Trophoblast cell (in vitro differentiated cells and primary cell): ENCODE data around the gene ZNF512B.
A peak's percentile ranks its signal among the peaks of the same experiment; 100 is the strongest.

Experiments used
- DNase-seq, 2 donors: peaks; one replicate each; pipeline ENCODE4 v3.0.0-alpha.2; 2016
- H2AFZ ChIP-seq: 2 replicates; pipeline ENCODE4 v1.6.1; 2013; ENCODE audit warnings: low read length, moderate library complexity, mild to moderate bottlenecking; ENCODE audit not compliant: insufficient read depth, poor library complexity
- H2AK5ac ChIP-seq: 2 replicates; pipeline ENCODE4 v1.6.1; 2013; ENCODE audit warnings: mild to moderate bottlenecking, low read length
- H2BK120ac ChIP-seq: 2 replicates; pipeline ENCODE4 v1.6.1; 2013; ENCODE audit warnings: low read length, mild to moderate bottlenecking, moderate library complexity; ENCODE audit not compliant: insufficient read depth, poor library complexity
- H2BK12ac ChIP-seq: 2 replicates; pipeline ENCODE4 v1.6.1; 2013; ENCODE audit warnings: mild to moderate bottlenecking, low read length, moderate library complexity
- H2BK5ac ChIP-seq: 2 replicates; pipeline ENCODE4 v1.6.1; 2013; ENCODE audit warnings: low read length, low read depth, moderate library complexity, mild to moderate bottlenecking; ENCODE audit not compliant: poor library complexity
- H3K14ac ChIP-seq: 2 replicates; pipeline ENCODE4 v1.6.1; 2013; ENCODE audit warnings: mild to moderate bottlenecking, low read length
- H3K18ac ChIP-seq: 2 replicates; pipeline ENCODE4 v1.6.1; 2013; ENCODE audit warnings: mild to moderate bottlenecking, low read length
- H3K23ac ChIP-seq: 2 replicates; pipeline ENCODE4 v1.6.1; 2013; ENCODE audit warnings: low read length
- H3K27ac ChIP-seq: 2 replicates; pipeline ENCODE4 v1.5.1; 2013; ENCODE audit warnings: low read depth, mild to moderate bottlenecking, inconsistent platforms, low read length, moderate library complexity
- H3K27me3 ChIP-seq: 2 replicates; pipeline ENCODE4 v1.6.1; 2013; ENCODE audit warnings: inconsistent platforms, mild to moderate bottlenecking, low read length, moderate library complexity; ENCODE audit not compliant: insufficient read depth
- H3K36me3 ChIP-seq, 2 experiments: 1 replicate in 1 of 2; 2 replicates in 1 of 2; pipeline ENCODE4 v1.6.1; 2013; ENCODE audit warnings: low read length in 2 of 2, mild to moderate bottlenecking in 2 of 2, moderate library complexity in 1 of 2; ENCODE audit not compliant: insufficient read depth in 2 of 2, control insufficient read depth in 1 of 2
- H3K4ac ChIP-seq: 2 replicates; pipeline ENCODE4 v1.6.1; 2013; ENCODE audit warnings: low read depth, mild to moderate bottlenecking, low read length, moderate library complexity
- H3K4me1 ChIP-seq, 2 experiments: 1 replicate in 1 of 2; 2 replicates in 1 of 2; pipeline ENCODE4 v1.6.1; 2013; ENCODE audit warnings: low read length in 2 of 2, mild to moderate bottlenecking in 2 of 2, moderate library complexity in 1 of 2; ENCODE audit not compliant: insufficient read depth in 2 of 2, control insufficient read depth in 1 of 2
- H3K4me2 ChIP-seq: 2 replicates; pipeline ENCODE4 v1.6.1; 2013; ENCODE audit warnings: inconsistent platforms, mild to moderate bottlenecking, low read length, moderate library complexity
- H3K4me3 ChIP-seq: 2 replicates; pipeline ENCODE4 v1.5.1; 2013; ENCODE audit warnings: mild to moderate bottlenecking, low read depth, low read length, inconsistent platforms
- H3K79me1 ChIP-seq: one replicate; pipeline ENCODE4 v1.6.1; 2013; ENCODE audit warnings: low read length
- H3K79me2 ChIP-seq: 2 replicates; pipeline ENCODE4 v1.6.1; 2013; ENCODE audit warnings: low read length, mild to moderate bottlenecking; ENCODE audit not compliant: control insufficient read depth, insufficient read depth, poor library complexity
- H3K9ac ChIP-seq: 2 replicates; pipeline ENCODE4 v1.6.1; 2013; ENCODE audit warnings: mild to moderate bottlenecking, low read length
- H3K9me3 ChIP-seq: 2 replicates; pipeline ENCODE4 v1.6.1; 2013; ENCODE audit warnings: low read depth, mild to moderate bottlenecking, control low read depth, inconsistent platforms, low read length; ENCODE audit not compliant: insufficient read depth
- H4K12ac ChIP-seq: 2 replicates; pipeline ENCODE4 v1.6.1; 2013; ENCODE audit warnings: low read depth, mild to moderate bottlenecking, low read length, moderate library complexity
- H4K8ac ChIP-seq: 2 replicates; pipeline ENCODE4 v1.6.1; 2013; ENCODE audit warnings: low read depth, mild to moderate bottlenecking, low read length, moderate library complexity
- H4K91ac ChIP-seq: one replicate; pipeline ENCODE4 v1.6.1; 2013; ENCODE audit warnings: low read depth, mild to moderate bottlenecking, low read length, moderate library complexity
- WGBS: extraction: QIAGEN DNeasy Blood & Tissue Kit; methylation state at CpG from one replicate; pipeline ENCODE4 v1.1.7; 2013; ENCODE audit warnings: missing lambda C conversion rate; ENCODE audit not compliant: insufficient read length, insufficient coverage; ENCODE audit errors: extremely low coverage; 5-methylcytosine and 5-hydroxymethylcytosine counted together

ZNF512B gene

DNA sequence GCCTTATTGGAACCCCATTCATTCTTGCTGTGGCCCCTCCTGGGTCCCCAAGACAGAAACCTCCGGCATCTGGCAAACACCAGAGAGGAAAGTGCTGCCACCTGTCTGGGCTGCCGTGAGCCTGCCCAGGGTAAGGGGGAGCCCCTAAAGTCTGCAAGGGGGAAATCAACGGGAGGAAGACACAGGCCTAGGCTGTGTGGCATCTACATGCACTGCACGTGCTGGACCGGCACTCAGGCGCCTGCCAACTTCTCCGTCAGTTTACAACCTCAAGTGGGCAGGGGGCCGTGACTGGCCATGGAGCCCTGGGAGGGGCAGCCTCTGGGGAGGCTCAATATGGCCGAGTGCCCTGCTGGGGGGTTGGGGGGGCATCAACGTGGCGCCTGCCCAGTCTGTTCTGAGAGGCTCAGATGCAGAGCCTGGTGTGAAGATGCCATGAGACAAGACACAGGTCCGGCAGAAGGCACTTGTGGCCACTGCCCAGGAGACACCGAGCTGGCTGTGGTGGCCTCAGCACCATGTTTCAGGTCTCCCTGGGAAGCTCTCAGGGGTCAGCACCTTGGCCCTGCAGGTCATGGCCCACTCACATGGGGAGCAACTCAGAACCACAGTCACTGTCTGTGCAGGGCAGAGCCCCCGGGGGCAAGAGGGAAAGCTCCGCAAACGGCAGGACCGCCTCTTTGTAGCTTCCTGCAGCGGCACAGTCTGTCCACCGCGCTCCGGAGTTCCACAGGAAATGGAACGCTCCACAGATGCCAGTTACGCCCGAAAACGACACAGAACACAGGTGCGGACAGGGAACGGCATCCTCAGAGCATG, 21.9 kb downstream of the ZNF512B start:
- Histone ChIP-seq H3K27ac (no peak overlapping the region), H2BK120ac (no peak overlapping the region), H3K14ac (no peak overlapping the region), H2AK5ac (no peak overlapping the region), H3K4me1 (peaks cover 16 to 22% of the 10 kb centered on the region in 2 experiments), H3K36me3 (peaks cover 46 to 52% of the 10 kb centered on the region in 2 experiments), H3K79me2 (peaks cover 5% of the 10 kb centered on the region), H4K91ac (no peak overlapping the region), H2BK12ac (no peak overlapping the region), H2BK5ac (no peak overlapping the region), H3K9me3 (no peaks in the 10 kb centered on the region), H3K9ac (no peak overlapping the region), H3K4me2 (no peak overlapping the region), H4K12ac (no peak overlapping the region), H3K27me3 (no peaks in the 10 kb centered on the region), H4K8ac (no peak overlapping the region), H3K4ac (peak overlapping the region; percentile 18), H3K18ac (no peak overlapping the region), H3K79me1 (peaks cover 3% of the 10 kb centered on the region), H3K23ac (no peak overlapping the region), H2AFZ (no peak overlapping the region), H3K4me3 (no peak overlapping the region)
- DNase-seq: no peak
- no CpG with 5 or more reads among the region's 27 CpGs for WGBS

DNA sequence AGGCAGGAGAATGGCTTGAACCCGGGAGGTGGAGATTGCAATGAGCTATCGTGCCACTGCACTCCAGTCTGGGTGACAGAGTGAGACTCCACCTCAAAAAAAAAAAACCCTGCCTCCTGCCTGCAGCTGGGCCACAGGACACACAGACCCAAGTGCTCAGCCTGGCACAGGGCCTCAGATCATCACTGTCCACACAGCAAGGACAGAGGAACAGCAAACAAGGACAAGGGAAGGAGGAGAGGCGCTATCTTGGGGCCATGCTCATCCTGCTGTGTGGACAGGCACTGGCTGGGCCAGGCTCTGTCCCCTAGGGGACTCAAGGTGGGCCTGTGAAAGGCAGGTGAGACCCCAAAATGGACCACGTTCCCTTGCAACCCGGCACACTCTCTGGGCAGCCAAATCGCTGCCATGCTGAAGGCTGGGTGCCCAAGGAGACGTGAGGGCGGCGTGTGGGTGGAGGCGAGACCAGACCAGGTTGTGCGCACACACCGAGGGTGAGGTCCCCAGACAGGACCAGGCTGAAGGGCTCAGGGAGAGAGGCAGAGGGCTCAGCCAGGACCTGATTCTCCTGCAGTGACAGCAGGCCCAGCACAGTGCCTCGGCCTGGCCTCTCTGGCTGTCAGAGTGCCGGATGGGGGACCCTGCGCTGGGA, 22.6 kb downstream of the ZNF512B start:
- H3K9ac ChIP-seq: no peak overlapping the region
- H2AFZ ChIP-seq: no peak overlapping the region
- DNase-seq: no peak
- H2BK120ac ChIP-seq: no peak overlapping the region
- no peak overlapping the region for H3K14ac ChIP-seq
- no peak overlapping the region for H4K8ac ChIP-seq
- H3K79me2 ChIP-seq: peaks cover 7% of the 10 kb centered on the region
- no peak overlapping the region for H2BK12ac ChIP-seq
- H3K4me3 ChIP-seq: no peak overlapping the region
- no CpG with 5 or more reads among the region's 15 CpGs for WGBS
- peaks cover 9% of the 10 kb centered on the region for H3K79me1 ChIP-seq
- no peak overlapping the region for H4K91ac ChIP-seq
- peaks cover 22 to 30% of the 10 kb centered on the region in 2 experiments for H3K4me1 ChIP-seq
- H3K4ac ChIP-seq: peak overlapping the region; percentile 13
- H3K18ac ChIP-seq: no peak overlapping the region
- H2BK5ac ChIP-seq: no peak overlapping the region
- H3K27ac ChIP-seq: no peak overlapping the region
- no peak overlapping the region for H4K12ac ChIP-seq
- no peaks in the 10 kb centered on the region for H3K9me3 ChIP-seq
- no peak overlapping the region for H3K4me2 ChIP-seq
- no peak overlapping the region for H2AK5ac ChIP-seq
- H3K23ac ChIP-seq: no peak overlapping the region
- no peaks in the 10 kb centered on the region for H3K27me3 ChIP-seq
- H3K36me3 ChIP-seq: peaks cover 45 to 49% of the 10 kb centered on the region in 2 experiments

DNA sequence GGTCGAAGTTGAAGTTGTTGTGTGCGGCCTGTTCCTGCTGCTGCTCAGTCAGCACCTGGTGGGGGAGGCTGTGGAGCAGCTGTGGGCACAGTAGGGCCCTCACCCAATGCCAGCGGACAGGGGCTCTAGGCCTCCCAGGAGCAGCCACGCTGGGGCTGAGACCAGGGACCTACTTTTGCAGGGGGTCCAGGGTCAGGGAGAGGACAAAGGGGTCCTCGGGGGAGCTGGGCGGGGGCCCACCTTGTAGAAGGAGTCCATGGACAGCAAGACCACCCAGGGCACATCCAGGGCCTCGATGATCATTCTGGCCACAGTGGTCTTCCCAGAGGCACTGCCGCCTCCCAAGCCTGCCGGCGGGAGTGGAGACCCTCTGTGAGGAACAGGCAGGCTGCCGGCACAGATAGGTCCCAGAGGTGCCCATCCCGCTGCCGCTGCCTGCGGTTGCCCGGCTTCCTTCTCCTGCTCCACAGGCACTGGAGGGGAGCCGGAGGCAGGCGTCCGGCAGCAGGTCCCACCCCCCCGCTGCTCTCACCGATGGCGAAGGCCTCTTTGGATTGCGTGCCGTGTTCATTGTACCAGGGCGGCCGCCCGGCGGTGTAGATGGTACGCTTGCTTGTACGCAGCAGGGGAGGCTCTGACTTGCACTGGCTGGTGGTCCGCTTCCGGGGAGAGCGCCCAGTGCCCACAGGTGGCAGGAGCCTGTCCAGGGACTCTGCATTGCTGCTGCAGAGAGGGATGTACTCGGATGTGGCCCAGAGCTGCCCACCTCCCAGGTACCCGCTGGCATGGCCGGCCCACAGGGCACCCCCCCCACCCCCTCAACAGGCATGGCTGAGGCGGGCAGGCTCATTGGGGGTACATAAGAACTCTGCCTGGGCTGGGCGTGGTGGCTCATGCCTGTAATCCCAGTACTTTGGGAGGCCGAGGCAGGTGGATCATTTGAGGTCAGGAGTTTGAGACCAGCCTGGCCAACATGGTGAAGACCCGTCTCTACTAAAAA, 23.5 kb downstream of the ZNF512B start:
- H3K4ac ChIP-seq: no peak overlapping the region
- H3K79me1 ChIP-seq: peaks cover 9% of the 10 kb centered on the region
- H4K8ac ChIP-seq: no peak overlapping the region
- H3K27me3 ChIP-seq: no peaks in the 10 kb centered on the region
- peaks cover 48 to 51% of the 10 kb centered on the region in 2 experiments for H3K36me3 ChIP-seq
- H4K91ac ChIP-seq: no peak overlapping the region
- no CpG with 5 or more reads among the region's 39 CpGs for WGBS
- no peak overlapping the region for H3K23ac ChIP-seq
- no peak overlapping the region for H3K18ac ChIP-seq
- no peak for DNase-seq
- peaks cover 24 to 33% of the 10 kb centered on the region in 2 experiments for H3K4me1 ChIP-seq
- H3K4me3 ChIP-seq: no peak overlapping the region
- no peak overlapping the region for H2BK120ac ChIP-seq
- no peak overlapping the region for H2AFZ ChIP-seq
- H3K4me2 ChIP-seq: no peak overlapping the region
- H3K9me3 ChIP-seq: no peaks in the 10 kb centered on the region
- H3K14ac ChIP-seq: no peak overlapping the region
- H3K27ac ChIP-seq: no peak overlapping the region
- no peak overlapping the region for H4K12ac ChIP-seq
- H3K9ac ChIP-seq: no peak overlapping the region
- no peak overlapping the region for H2AK5ac ChIP-seq
- no peak overlapping the region for H2BK12ac ChIP-seq
- H3K79me2 ChIP-seq: peaks cover 7% of the 10 kb centered on the region
- no peak overlapping the region for H2BK5ac ChIP-seq

DNA sequence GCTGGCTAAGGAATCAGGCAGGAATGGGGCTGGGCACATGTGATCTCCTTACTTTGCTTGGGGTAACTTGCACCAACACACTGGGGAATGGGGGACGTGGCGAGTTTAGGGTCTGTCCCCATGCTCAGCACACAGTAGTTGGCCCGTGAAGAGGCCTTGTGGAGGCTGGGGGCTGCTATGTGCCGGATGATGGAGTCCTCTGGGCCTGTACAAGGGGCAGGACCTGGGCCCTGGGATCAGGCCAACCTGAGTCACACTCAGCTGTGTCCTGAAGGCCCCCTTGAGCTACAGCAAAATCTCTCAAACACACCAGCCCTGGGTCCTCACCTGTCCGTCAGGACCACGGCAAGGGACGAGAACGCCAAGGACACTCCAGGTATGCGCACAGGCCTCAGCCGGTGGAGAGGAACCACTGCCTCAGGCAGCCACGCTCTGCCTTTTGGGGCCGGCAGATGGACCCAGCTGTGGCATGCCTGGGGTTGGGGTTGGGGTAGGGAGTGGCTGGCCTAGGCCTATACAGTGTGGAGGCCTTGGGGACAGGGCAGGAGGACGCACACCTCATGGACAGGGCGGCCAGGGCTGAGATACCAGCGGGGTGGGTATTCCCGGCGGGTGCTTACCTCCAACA, 24.6 kb downstream of the ZNF512B start:
- Histone ChIP-seq H3K27ac (no peak overlapping the region), H4K12ac (no peak overlapping the region), H3K14ac (no peak overlapping the region), H3K4me3 (no peak overlapping the region), H2AK5ac (no peak overlapping the region), H3K27me3 (no peaks in the 10 kb centered on the region), H2BK5ac (no peak overlapping the region), H2BK12ac (no peak overlapping the region), H2BK120ac (no peak overlapping the region), H3K4ac (no peak overlapping the region), H4K8ac (no peak overlapping the region), H3K79me1 (peaks cover 9% of the 10 kb centered on the region), H2AFZ (no peak overlapping the region), H3K9me3 (no peaks in the 10 kb centered on the region), H3K79me2 (peaks cover 4% of the 10 kb centered on the region), H3K18ac (no peak overlapping the region), H3K4me2 (no peak overlapping the region), H3K9ac (no peak overlapping the region), H4K91ac (no peak overlapping the region), H3K36me3 (peaks cover 55 to 56% of the 10 kb centered on the region in 2 experiments), H3K4me1 (peaks cover 24 to 33% of the 10 kb centered on the region in 2 experiments), H3K23ac (no peak overlapping the region)
- DNase-seq: no peak
- no CpG with 5 or more reads among the region's 17 CpGs for WGBS
